GM18867 (cell line): ENCODE data around the gene VPS11.
"Not testable (repeated sequence)": the region's sequence is repeated elsewhere in the genome, so short reads cannot be mapped to it uniquely, and the experiment has no call there.

Experiments used
- ATAC-seq: cut with Tn5 transposase; IDR thresholded peaks from one replicate; pipeline ENCODE4 v1.9.1; 2021; ENCODE audit warnings: mild to moderate bottlenecking, moderate library complexity; ENCODE audit not compliant: unreplicated experiment

The VPS11 gene

GRCh38 chr11:119101759-119102423 lies 34.3 kb downstream of the VPS11 start, which contains the start of gene DPAGT1:
Gene DPAGT1, minus strand, starts transcription at chr11:119101853. Its CDS starts 198 bp downstream, at chr11:119101655.
- ATAC-seq: peak; percentile 81

DNA sequence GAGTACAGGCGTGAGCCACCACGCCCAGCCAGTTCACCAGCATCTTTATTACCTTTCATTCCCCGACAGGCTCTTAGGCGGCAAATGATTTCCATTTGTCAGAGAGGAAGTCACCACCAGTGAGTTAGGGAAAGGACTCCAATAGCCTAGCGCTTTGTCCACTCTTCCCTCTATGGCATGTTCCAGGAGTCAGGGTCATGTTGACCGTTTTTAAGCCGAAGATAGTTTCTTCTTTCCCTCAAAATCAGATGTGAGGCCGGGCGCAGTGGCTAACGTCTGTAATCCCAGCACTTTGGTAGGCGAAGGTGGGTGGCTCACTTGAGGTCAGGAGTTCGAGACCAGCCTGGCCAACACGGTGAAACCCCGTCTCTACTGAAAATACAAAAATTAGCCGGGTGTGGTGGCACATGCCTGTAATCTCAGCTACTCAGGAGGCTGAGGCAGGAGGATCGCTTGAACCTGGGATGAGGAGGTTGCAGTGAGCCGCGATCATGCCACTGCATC lies 35.6 kb downstream of the VPS11 start:
- ATAC-seq: not testable (repeated sequence)

DNA sequence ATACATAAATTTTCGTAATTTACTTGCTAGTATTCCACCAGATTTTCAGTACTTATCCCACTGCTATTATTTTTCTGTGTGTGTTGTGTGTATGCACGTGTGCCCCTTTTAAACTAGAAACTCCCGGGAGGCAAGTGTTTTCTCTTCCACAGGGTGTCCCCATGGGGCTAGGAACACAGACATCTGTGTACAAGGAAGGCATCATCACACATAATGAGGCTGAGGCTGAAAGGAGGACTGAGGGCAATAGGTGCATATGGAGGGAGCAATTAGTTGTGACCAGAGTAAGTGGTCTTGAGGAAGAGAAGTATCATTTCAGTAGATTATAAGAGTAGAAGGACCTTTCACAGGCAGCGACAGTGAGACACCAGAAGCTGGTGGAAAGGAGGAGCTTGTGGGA lies 36.2 kb downstream of the VPS11 start:
- no peak for ATAC-seq

- ATAC-seq: peak; percentile 77
Observed at GRCh38 chr11:119106564-119107537, 39.2 kb downstream of the VPS11 start, which contains the start of gene C2CD2L. Gene C2CD2L, plus strand, starts transcription at chr11:119107344. Its CDS starts 398 bp downstream, at chr11:119107742.

- peak; percentile 17 for ATAC-seq
Observed at GRCh38 chr11:119107538-119108145, 40.0 kb downstream of the VPS11 start.

DNA sequence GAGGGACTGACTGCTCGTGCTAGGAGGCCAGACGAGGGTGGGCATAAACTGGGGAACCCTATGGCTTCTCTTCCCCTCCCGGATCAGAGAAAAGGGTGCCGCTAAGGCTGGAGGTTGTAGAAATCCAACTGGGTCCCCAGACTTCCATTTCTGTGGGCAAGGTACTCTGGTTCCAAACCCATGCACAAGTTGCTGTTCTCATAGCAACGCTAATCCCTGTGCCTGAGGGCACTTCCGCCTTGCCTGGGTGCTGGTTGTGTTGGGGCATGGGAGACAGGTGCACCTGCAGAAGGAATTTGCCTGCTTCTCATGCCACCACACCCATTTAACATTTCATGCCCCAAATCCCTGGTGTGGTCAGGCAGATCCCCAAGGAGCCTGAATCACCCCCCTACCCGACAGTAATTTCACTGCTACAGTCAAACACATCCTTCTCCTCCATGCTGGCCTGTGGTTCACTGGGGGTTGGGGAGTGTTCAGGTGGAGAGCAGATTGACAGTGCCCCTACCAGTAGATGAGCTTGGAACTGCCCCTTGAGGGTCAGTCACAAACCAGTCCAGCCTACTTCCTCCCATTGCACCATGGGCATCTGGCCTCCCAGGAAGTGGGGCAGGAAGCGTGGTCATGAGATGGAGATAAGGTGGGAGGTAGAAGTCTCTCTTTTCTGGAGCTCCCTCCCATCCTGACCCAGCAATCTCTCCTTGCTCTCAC lies 40.7 kb downstream of the VPS11 start:
- no peak for ATAC-seq

- ATAC-seq: no peak
Observed at GRCh38 chr11:119108857-119109221, 41.2 kb downstream of the VPS11 start.

GRCh38 chr11:119109843-119110242 lies 42.2 kb downstream of the VPS11 start:
- ATAC-seq: no peak

DNA sequence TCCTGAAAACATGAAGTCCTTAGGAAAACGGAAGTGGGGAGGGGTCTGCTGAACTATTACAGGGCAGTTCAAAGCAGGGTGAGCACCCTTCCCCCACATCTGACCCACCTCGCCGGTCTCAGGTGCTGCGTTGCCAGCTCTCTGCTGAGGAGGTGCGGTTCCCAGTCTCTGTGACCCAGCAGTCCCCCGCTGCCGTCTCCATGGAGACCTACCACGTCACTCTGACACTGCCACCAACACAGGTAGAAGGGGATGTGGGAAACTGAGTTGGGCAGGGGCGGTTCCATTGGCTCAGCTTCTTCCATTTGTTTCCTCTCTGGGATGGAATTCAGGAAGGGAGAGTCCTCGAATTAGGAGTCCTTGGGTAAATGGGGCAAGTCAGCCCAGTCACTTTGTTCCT lies 42.8 kb downstream of the VPS11 start:
- ATAC-seq: no peak

- no peak for ATAC-seq
Observed at GRCh38 chr11:119111361-119111925, 43.8 kb downstream of the VPS11 start.

DNA sequence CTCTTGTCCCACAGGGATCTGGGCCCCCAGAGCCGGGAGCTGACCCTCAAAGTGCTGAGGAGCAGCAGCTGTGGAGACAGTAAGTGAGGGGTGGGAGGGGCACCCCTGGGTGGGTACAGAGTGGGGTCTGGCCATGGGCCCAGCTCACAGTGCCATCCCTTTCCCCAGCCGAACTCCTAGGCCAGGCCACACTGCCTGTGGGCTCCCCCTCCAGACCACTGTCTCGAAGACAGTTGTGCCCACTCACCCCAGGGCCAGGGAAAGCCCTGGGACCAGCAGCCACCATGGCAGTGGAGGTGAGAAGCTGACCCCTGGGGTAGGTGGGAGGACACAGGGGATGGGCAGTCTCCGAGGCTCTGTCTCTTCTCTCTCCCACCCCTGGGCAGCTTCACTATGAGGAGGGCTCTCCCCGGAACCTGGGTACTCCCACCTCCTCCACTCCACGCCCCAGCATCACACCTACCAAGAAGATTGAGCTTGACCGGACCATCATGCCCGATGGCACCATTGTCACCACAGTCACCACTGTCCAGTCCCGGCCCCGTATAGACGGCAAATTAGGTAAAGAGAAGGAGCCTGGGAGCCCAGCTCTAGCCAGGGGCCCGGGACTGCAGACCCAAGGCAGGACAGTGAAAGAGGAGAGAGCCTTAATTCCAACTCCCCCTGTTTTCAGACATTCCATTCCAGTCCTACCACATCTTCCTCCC lies 44.8 kb downstream of the VPS11 start:
- ATAC-seq: no peak

DNA sequence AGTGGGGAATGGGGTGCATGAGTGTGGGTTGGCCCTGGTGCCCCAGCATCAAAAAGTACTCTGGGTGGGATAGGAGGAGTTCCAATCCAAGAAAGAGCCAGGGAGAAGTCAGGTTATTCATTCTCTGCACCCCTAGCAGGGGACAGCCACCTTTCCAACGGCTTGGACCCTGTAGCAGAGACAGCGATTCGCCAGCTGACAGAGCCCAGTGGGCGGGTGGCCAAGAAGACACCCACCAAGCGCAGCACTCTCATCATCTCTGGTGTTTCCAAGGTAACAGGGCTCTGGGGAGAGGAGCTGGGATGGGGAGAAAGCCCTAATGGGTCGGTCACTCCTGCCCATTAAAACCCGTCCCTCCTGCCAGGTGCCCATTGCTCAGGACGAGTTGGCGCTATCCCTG lies 46.1 kb downstream of the VPS11 start:
- no peak for ATAC-seq

DNA sequence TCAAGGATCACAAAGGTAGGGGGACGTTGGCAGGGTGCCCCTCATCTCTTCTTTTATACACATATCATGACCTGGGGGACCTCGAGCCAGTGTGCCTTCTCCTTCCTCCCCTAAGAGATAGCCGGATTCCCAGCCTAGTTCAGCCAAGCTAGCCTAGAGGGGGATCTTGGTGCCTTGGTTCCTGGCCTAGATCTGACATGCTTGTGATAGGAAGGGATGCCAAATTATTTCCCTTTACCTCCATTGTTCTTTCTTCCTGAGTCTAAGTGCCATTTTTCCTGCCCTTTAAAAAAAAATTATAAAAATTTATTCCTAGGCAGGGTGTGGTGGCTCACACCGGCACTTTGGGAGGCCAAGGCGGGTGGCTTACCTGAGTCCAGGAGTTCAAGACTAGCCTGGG lies 46.7 kb downstream of the VPS11 start:
- ATAC-seq: no peak

DNA sequence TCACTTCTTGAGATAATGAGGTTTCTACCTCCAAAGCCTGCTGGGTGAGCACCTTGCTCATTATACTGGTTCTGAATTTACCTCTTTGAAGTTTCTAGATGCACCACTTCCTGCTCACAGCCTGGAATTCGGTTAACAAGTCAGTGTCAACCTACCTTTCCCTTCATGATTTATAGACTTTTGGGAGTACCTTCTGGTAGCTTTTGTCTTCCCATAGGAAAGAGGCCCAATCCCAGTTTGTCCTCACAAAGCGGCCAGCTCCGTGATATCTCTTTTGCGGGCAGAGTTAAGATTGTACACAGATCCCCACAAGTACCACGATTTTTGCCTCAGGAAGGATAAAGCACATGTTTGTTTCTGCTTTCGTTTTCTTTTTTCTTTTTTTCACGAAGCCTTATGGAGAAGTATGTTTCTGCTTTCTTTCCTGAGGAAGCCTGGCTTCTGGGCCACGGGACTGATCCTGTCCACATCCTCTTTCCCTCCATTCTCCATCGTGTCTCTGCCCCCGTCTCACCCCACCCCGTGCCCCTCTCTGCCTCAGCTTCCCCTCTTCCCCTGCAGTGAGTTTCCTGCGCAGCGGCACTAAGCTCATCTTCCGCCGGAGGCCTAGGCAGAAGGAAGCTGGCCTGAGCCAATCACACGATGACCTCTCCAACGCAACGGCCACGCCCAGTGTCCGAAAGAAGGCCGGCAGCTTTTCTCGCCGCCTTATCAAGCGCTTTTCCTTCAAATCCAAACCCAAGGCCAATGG lies 48.0 kb downstream of the VPS11 start:
- no peak for ATAC-seq

DNA sequence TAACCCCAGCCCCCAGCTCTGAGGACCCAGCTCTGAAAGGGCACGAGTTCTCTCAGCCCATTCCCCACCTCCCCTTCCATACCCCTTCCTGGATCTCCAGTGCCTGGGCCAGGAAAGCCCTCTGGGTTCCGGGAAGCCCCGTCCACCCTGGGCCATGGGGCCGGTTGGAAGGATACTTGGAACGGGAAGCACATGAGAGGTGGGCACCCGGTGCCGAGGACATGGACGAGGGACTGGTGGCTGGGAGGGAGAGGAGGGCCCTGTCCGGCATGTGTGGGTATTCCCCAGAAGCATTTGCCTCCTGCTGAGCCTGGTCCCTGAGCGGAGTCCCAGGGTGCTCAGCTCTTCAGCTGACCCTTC lies 48.6 kb downstream of the VPS11 start:
- ATAC-seq: no peak

DNA sequence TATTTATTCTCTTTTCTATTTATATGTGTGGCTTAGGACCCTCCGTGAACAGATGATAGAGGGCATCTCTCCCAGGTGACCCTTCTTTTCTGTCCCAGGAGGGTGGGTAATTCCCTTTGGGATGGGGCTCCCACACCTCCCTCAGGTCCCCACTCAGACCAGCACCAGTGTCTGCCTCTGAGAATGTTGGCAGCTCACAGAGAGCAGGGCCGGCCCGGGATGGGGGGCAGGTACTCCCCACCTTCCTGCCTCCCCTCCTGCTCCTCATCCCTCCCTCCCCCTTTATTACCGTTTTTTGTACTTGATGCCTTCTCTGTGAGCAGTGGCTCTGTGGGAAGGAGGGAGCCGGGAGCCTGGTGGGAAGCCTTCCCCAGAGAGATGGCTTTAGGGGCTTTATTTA lies 49.0 kb downstream of the VPS11 start:
- no peak for ATAC-seq

DNA sequence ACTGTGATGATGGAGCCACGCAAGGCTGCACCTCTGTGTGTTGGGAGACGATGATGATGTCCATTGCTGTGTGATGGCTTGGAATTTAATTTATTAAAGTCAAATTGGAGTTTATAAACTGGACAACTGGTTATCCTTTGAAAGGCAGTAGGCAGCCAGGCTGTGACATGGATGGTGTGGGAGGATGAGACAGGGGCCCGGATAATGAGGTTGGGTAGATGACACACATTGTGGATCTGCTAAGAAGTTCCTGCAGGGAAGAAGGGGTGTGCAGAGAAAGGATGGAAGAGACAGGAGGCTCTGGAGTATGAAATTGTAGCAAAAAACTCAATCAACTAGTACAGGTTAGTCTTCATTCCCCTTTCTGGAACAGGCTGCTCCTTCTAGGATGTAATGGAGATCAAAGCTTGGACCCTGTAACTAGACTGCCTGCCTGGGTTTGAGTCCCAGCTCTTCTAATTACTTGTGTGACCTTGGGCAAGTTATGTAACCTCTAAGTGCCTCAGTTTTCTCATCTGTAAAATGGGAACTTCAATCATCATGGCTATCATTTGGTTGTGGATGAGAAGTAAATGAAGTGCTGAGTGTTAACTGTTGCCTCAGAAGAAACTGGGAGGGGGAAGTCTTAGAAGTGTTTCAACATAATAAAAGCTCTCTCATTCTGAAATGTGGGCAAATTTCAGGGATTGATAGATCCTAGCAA lies 49.5 kb downstream of the VPS11 start:
- ATAC-seq: no peak

- no peak for ATAC-seq
Observed at GRCh38 chr11:119118227-119118626, 50.6 kb downstream of the VPS11 start.
